Measurements from ENCODE around the gene HNRNPAB. TPM values are rescaled to one million over a fixed set of nuclear protein-coding genes. Genes with fewer than 3 reads are reported as not detected.

The HNRNPAB gene
- total and polyA plus RNA-seq, 2 experiments from 2014 or later: 85.2 to 175 TPM

DNA sequence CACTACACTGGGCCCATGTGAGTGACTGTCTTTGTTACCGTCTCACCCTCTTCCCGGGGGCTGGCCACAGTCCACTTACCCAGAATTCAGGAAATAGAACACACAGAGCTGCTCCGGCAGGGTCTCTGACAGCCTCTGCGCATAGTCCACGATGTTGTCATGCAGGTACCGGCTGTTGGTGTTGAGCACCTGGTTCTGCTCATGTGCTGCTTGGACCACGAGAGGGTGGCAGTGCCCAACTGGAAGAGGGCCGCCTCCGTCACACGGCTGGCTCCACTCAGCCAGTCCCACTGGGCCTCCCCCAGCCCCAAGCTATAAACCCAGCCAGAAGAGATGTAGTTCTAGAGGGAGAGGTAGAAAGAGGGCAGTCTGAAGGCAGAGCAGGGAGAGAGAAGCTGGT lies 25.5 kb downstream of the HNRNPAB start:
- TF ChIP-seq EZH2phosphoT487 (IDR thresholded peaks at IDR 0.05; ENCODE audit: low read depth, severe bottlenecking, unreplicated experiment): no peak
- TF ChIP-seq, protein P1, sequence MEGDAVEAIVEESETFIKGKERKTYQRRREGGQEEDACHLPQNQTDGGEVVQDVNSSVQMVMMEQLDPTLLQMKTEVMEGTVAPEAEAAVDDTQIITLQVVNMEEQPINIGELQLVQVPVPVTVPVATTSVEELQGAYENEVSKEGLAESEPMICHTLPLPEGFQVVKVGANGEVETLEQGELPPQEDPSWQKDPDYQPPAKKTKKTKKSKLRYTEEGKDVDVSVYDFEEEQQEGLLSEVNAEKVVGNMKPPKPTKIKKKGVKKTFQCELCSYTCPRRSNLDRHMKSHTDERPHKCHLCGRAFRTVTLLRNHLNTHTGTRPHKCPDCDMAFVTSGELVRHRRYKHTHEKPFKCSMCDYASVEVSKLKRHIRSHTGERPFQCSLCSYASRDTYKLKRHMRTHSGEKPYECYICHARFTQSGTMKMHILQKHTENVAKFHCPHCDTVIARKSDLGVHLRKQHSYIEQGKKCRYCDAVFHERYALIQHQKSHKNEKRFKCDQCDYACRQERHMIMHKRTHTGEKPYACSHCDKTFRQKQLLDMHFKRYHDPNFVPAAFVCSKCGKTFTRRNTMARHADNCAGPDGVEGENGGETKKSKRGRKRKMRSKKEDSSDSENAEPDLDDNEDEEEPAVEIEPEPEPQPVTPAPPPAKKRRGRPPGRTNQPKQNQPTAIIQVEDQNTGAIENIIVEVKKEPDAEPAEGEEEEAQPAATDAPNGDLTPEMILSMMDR (IDR thresholded peaks at IDR 0.05; ENCODE audit: poor library complexity): no peak
- Histone ChIP-seq H3K4me1 (ENCODE audit: insufficient read depth) (peaks cover 30% of the 10 kb centered on the region), H3K79me2 (peaks cover 43% of the 10 kb centered on the region), H2AFZ (no peak overlapping the region), H3K4me2 (peak overlapping the region; percentile 100), H3K9me2 (replicated peaks; ENCODE audit: insufficient read depth) (no peaks in the 10 kb centered on the region), H3K4me3 (no peak overlapping the region), H3K27ac (peak overlapping the region; percentile 9), H3K9me3 (ENCODE audit: low read depth) (no peaks in the 10 kb centered on the region), H3K27me3 (no peaks in the 10 kb centered on the region), H3K36me3 (replicated peaks; ENCODE audit: insufficient read depth, low read depth) (peaks cover 3% of the 10 kb centered on the region), H4K20me1 (ENCODE audit: insufficient read depth, poor library complexity, severe bottlenecking) (peaks cover 15% of the 10 kb centered on the region)
- no peak for DNase-seq (ENCODE audit: low spot score)
- WGBS (ENCODE audit: low lambda C conversion rate, missing lambda C conversion rate): 96% methylated on average over 10 of the region's 10 CpGs

DNA sequence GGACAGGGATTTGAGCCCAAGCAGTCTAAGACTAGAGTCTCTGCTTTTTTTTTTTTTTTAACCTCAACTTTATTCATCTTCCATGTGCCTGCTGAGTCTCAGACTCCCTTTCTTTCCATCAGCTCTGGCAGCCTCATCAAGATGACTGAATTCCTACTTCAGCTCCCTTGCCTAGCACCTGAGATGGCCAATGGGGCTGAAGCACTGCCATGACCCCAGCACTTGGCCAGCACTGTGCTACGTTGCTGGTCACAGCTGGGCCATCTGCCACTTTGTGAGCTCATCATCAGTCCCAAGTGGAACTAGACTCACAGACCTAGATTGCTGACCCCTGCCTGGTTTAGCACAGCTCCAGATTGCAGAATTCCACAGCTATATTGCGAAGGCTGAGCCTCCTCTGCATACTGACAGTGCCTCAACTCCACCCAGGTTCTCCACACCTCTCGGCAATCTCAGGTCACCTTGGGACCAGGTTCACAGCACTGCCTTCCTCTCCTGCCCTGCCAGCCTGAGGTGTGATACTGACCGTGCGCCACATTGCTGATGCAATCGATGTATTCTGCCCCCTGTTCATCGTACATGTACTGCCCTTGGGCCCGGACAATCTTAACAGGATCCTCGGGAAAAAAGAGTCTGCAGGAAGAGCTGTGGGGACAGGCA lies 26.7 kb downstream of the HNRNPAB start:
- Histone ChIP-seq H3K4me3 (peak overlapping the region; percentile 79), H3K27ac (peak overlapping the region; percentile 99), H4K20me1 (ENCODE audit: insufficient read depth, poor library complexity, severe bottlenecking) (peaks cover 15% of the 10 kb centered on the region), H3K79me2 (peaks cover 40% of the 10 kb centered on the region), H3K36me3 (replicated peaks; ENCODE audit: insufficient read depth, low read depth) (peaks cover 3% of the 10 kb centered on the region), H3K9me3 (ENCODE audit: low read depth) (no peaks in the 10 kb centered on the region), H3K4me2 (peak overlapping the region; percentile 100), H3K9me2 (replicated peaks; ENCODE audit: insufficient read depth) (no peaks in the 10 kb centered on the region), H3K27me3 (no peaks in the 10 kb centered on the region), H3K4me1 (ENCODE audit: insufficient read depth) (peaks cover 30% of the 10 kb centered on the region), H2AFZ (no peak overlapping the region)
- DNase-seq (ENCODE audit: low spot score): peak; percentile 31
- TF ChIP-seq, protein P1 (IDR thresholded peaks at IDR 0.05; ENCODE audit: poor library complexity): no peak
- TF ChIP-seq EZH2 (IDR thresholded peaks at IDR 0.05; ENCODE audit: borderline replicate concordance): no peak
- no peak for TF ChIP-seq EZH2phosphoT487 (IDR thresholded peaks at IDR 0.05; ENCODE audit: low read depth, severe bottlenecking, unreplicated experiment)
- 88% methylated on average over 9 of the region's 9 CpGs for WGBS (ENCODE audit: low lambda C conversion rate, missing lambda C conversion rate)

DNA sequence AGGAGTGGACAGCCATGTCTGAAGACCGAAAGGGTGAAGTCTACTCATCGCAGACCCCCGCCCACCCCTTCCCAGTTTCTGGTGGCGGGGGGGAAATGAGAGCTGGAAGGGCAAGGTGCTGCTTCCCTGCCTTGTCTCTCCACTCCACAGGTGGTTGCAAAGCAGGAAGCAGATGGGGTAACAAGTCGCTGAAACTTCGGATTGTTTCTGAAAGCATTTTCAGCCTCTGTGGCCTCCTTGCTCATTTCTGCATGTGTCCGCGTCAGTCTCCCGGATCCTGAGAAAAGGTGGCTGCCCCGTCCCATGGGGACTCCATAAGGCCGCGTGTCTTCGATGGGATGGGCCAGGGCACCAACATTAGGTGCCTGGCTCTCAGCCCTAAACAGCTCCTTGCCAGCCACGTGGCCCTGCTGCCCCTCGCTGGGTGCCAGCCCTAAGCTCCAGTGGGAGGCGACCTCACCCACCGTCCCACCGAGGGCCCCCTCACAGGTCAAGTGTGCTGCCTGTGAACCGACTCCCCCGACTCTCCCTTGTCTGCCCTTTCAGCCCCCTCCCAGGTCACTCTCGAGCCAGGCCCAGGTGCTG lies 27.3 kb downstream of the HNRNPAB start:
- DNase-seq (ENCODE audit: low spot score): no peak
- H2AFZ ChIP-seq: peak overlapping the region; percentile 77
- H3K27ac ChIP-seq: peak overlapping the region; percentile 99
- TF ChIP-seq EZH2phosphoT487 (IDR thresholded peaks at IDR 0.05; ENCODE audit: low read depth, severe bottlenecking, unreplicated experiment) (no peak), EZH2 (IDR thresholded peaks at IDR 0.05; ENCODE audit: borderline replicate concordance) (no peak)
- TF ChIP-seq, protein P1 (IDR thresholded peaks at IDR 0.05; ENCODE audit: poor library complexity): no peak
- no peaks in the 10 kb centered on the region for H3K9me3 ChIP-seq (ENCODE audit: low read depth)
- H3K4me1 ChIP-seq (ENCODE audit: insufficient read depth): peaks cover 30% of the 10 kb centered on the region
- peaks cover 40% of the 10 kb centered on the region for H3K79me2 ChIP-seq
- H3K4me3 ChIP-seq: peak overlapping the region; percentile 79
- no peaks in the 10 kb centered on the region for H3K27me3 ChIP-seq
- H3K9me2 ChIP-seq (replicated peaks; ENCODE audit: insufficient read depth): no peaks in the 10 kb centered on the region
- peaks cover 15% of the 10 kb centered on the region for H4K20me1 ChIP-seq (ENCODE audit: insufficient read depth, poor library complexity, severe bottlenecking)
- H3K4me2 ChIP-seq: peak overlapping the region; percentile 100
- peaks cover 3% of the 10 kb centered on the region for H3K36me3 ChIP-seq (replicated peaks; ENCODE audit: insufficient read depth, low read depth)
- 44% methylated on average over 21 of the region's 21 CpGs for WGBS (ENCODE audit: low lambda C conversion rate, missing lambda C conversion rate)
